Measurements from ENCODE around the gene QRFPR.

The QRFPR gene

GRCh38 chr4:121304893-121305292 is 75.9 kb downstream of the QRFPR start:
- Mint-ChIP-seq H3K4me1 (no peaks in the 10 kb centered on the region), H3K4me3 (no peak overlapping the region), H3K9me3 (no peaks in the 10 kb centered on the region), H3K27me3 (ENCODE audit: low read depth) (no peaks in the 10 kb centered on the region), H3K36me3 (ENCODE audit: low read depth) (no peaks in the 10 kb centered on the region), H3K27ac (no peak overlapping the region)
- no peak for TF ChIP-seq CTCF (IDR thresholded peaks at IDR 0.05; ENCODE audit: unreplicated experiment in 3 of 3)

- no peak for TF ChIP-seq CTCF (IDR thresholded peaks at IDR 0.05; ENCODE audit: unreplicated experiment in 3 of 3)
- no peaks in the 10 kb centered on the region for H3K9me3 Mint-ChIP-seq
- no peaks in the 10 kb centered on the region for H3K36me3 Mint-ChIP-seq (ENCODE audit: low read depth)
- no peak overlapping the region for H3K4me3 Mint-ChIP-seq
- H3K4me1 Mint-ChIP-seq: no peaks in the 10 kb centered on the region
- no peak overlapping the region for H3K27ac Mint-ChIP-seq
- no peaks in the 10 kb centered on the region for H3K27me3 Mint-ChIP-seq (ENCODE audit: low read depth)
Observed at GRCh38 chr4:121299367-121299766, 81.5 kb downstream of the QRFPR start.

GRCh38 chr4:121283319-121283718 is 97.5 kb downstream of the QRFPR start:
- Mint-ChIP-seq H3K27me3 (ENCODE audit: low read depth) (no peaks in the 10 kb centered on the region), H3K27ac (no peak overlapping the region), H3K4me1 (no peaks in the 10 kb centered on the region), H3K4me3 (no peak overlapping the region), H3K9me3 (peaks cover 25% of the 10 kb centered on the region), H3K36me3 (ENCODE audit: low read depth) (no peaks in the 10 kb centered on the region)
- TF ChIP-seq CTCF (IDR thresholded peaks at IDR 0.05; ENCODE audit: unreplicated experiment in 3 of 3): no peak

GRCh38 chr4:121280425-121280824 is 100.4 kb downstream of the QRFPR start:
- TF ChIP-seq CTCF (IDR thresholded peaks at IDR 0.05; ENCODE audit: unreplicated experiment in 3 of 3): no peak
- H3K4me1 Mint-ChIP-seq: no peaks in the 10 kb centered on the region
- H3K27me3 Mint-ChIP-seq (ENCODE audit: low read depth): no peaks in the 10 kb centered on the region
- no peak overlapping the region for H3K27ac Mint-ChIP-seq
- H3K9me3 Mint-ChIP-seq: peaks cover 6% of the 10 kb centered on the region
- no peaks in the 10 kb centered on the region for H3K36me3 Mint-ChIP-seq (ENCODE audit: low read depth)
- H3K4me3 Mint-ChIP-seq: no peak overlapping the region

GRCh38 chr4:121278811-121279368 is 101.9 kb downstream of the QRFPR start:
- Mint-ChIP-seq H3K27me3 (ENCODE audit: low read depth) (no peaks in the 10 kb centered on the region), H3K9me3 (no peaks in the 10 kb centered on the region), H3K27ac (peak overlapping the region in 1 of 3 experiments; percentile 56), H3K4me3 (no peak overlapping the region), H3K36me3 (ENCODE audit: low read depth) (no peaks in the 10 kb centered on the region), H3K4me1 (no peaks in the 10 kb centered on the region)
- no peak for TF ChIP-seq CTCF (IDR thresholded peaks at IDR 0.05; ENCODE audit: unreplicated experiment in 3 of 3)
